H9 (cell line): ENCODE data around the gene ST6GALNAC5. TPM values are rescaled to one million over a fixed set of nuclear protein-coding genes. Genes with fewer than 3 reads are reported as not detected.

ENCODE experiments used
- DNase-seq: peaks from one replicate; pipeline ENCODE4 v3.0.0-alpha.2; 2017
- H2AFZ ChIP-seq: one replicate; pipeline ENCODE4 v1.6.1; 2013; ENCODE audit warnings: mild to moderate bottlenecking, low read length, control low read depth, moderate library complexity
- H2AK5ac ChIP-seq: 2 replicates; pipeline ENCODE4 v1.6.1; 2013; ENCODE audit warnings: low read length, control low read depth, mixed read lengths; ENCODE audit not compliant: insufficient read length
- H2BK120ac ChIP-seq: one replicate; pipeline ENCODE4 v1.6.1; 2013; ENCODE audit warnings: low read depth, mild to moderate bottlenecking, low read length, control low read depth, inconsistent platforms; ENCODE audit not compliant: poor library complexity, severe bottlenecking
- H2BK12ac ChIP-seq: 2 replicates; pipeline ENCODE4 v1.6.1; 2013; ENCODE audit warnings: low read length, control low read depth, mixed read lengths, low read depth; ENCODE audit not compliant: insufficient read length
- H2BK15ac ChIP-seq: 2 replicates; pipeline ENCODE4 v1.6.1; 2013; ENCODE audit warnings: low read depth, low read length, control low read depth
- H2BK20ac ChIP-seq: one replicate; pipeline ENCODE4 v1.6.1; 2013; ENCODE audit warnings: low read depth, mild to moderate bottlenecking, low read length, control low read depth, inconsistent platforms; ENCODE audit not compliant: poor library complexity, severe bottlenecking
- H2BK5ac ChIP-seq: 2 replicates; pipeline ENCODE4 v1.6.1; 2013; ENCODE audit warnings: low read length, control low read depth, mixed read lengths; ENCODE audit not compliant: insufficient read length
- H3K14ac ChIP-seq: 2 replicates; pipeline ENCODE4 v1.6.1; 2013; ENCODE audit warnings: low read length, control low read depth; ENCODE audit not compliant: insufficient read depth
- H3K18ac ChIP-seq: 2 replicates; pipeline ENCODE4 v1.6.1; 2013; ENCODE audit warnings: low read depth, mild to moderate bottlenecking, mixed read lengths, low read length, control low read depth; ENCODE audit not compliant: insufficient read length
- H3K23ac ChIP-seq: 2 replicates; pipeline ENCODE4 v1.6.1; 2013; ENCODE audit warnings: low read length, control low read depth, mixed read lengths, low read depth; ENCODE audit not compliant: insufficient read length
- H3K23me2 ChIP-seq: 2 replicates; pipeline ENCODE4 v1.6.1; 2013; ENCODE audit warnings: low read depth, mild to moderate bottlenecking, mixed read lengths, low read length, control low read depth; ENCODE audit not compliant: insufficient read length, poor library complexity, severe bottlenecking
- H3K27ac ChIP-seq: 2 replicates; pipeline ENCODE4 v1.5.1; 2013; ENCODE audit warnings: low read length, control low read depth, mixed read lengths, low read depth; ENCODE audit not compliant: insufficient read length
- H3K27me3 ChIP-seq: 2 replicates; pipeline ENCODE4 v1.6.1; 2013; ENCODE audit warnings: low read length, control low read depth, inconsistent platforms; ENCODE audit not compliant: insufficient read depth
- H3K4ac ChIP-seq: 2 replicates; pipeline ENCODE4 v1.6.1; 2013; ENCODE audit warnings: low read depth, mild to moderate bottlenecking, control low read depth, inconsistent platforms, low read length, moderate library complexity
- H3K4me1 ChIP-seq: 2 replicates; pipeline ENCODE4 v1.6.1; 2013; ENCODE audit warnings: low read length, control low read depth, inconsistent platforms; ENCODE audit not compliant: insufficient read depth
- H3K4me2 ChIP-seq: 2 replicates; pipeline ENCODE4 v1.6.1; 2013; ENCODE audit warnings: low read length, control low read depth, mixed read lengths; ENCODE audit not compliant: insufficient read length, insufficient read depth
- H3K56ac ChIP-seq: 2 replicates; pipeline ENCODE4 v1.6.1; 2013; ENCODE audit warnings: low read depth, mild to moderate bottlenecking, mixed read lengths, low read length, control low read depth; ENCODE audit not compliant: insufficient read length
- H3K79me1 ChIP-seq: 2 replicates; pipeline ENCODE4 v1.6.1; 2013; ENCODE audit warnings: low read depth, mild to moderate bottlenecking, moderate library complexity, low read length, control low read depth, inconsistent platforms; ENCODE audit not compliant: insufficient read depth, poor library complexity, severe bottlenecking
- H3K79me2 ChIP-seq: 2 replicates; pipeline ENCODE4 v1.6.1; 2013; ENCODE audit warnings: low read length, control low read depth, inconsistent platforms; ENCODE audit not compliant: insufficient read depth
- H3K9ac ChIP-seq: 2 replicates; pipeline ENCODE4 v1.6.1; 2013; ENCODE audit warnings: low read length, control low read depth, mixed read lengths; ENCODE audit not compliant: insufficient read length; ENCODE audit errors: extremely low read depth
- H3K9me3 ChIP-seq: one replicate; pipeline ENCODE4 v1.6.1; 2013; ENCODE audit warnings: low read depth, low read length, inconsistent platforms; ENCODE audit not compliant: control insufficient read depth
- H3T11ph ChIP-seq: one replicate; pipeline ENCODE4 v1.6.1; 2013; ENCODE audit warnings: mild to moderate bottlenecking, low read length, control low read depth, inconsistent platforms
- H4K20me1 ChIP-seq: one replicate; pipeline ENCODE4 v1.6.1; 2013; ENCODE audit not compliant: control insufficient read depth, insufficient read length, insufficient read depth
- H4K5ac ChIP-seq: 2 replicates; pipeline ENCODE4 v1.6.1; 2013; ENCODE audit warnings: low read depth, mild to moderate bottlenecking, mixed read lengths, low read length, control low read depth; ENCODE audit not compliant: insufficient read length
- H4K8ac ChIP-seq: replicated peaks from 2 replicates; pipeline ENCODE4 v1.6.1; 2013; ENCODE audit warnings: low read length, control low read depth, mixed read lengths, low read depth; ENCODE audit not compliant: insufficient read length
- H4K91ac ChIP-seq: 2 replicates; pipeline ENCODE4 v1.6.1; 2013; ENCODE audit warnings: low read depth, mild to moderate bottlenecking, moderate library complexity, mixed read lengths, low read length, control low read depth; ENCODE audit not compliant: insufficient read length
- H3K27ac Mint-ChIP-seq, 3 experiments: 2 replicates in 2 of 3; 3 replicates in 1 of 3; pipeline ENCODE4 v1.8.0; 2020 to 2021; ENCODE audit warnings: mixed read lengths in 3 of 3, mild to moderate bottlenecking in 1 of 3, moderate library complexity in 1 of 3
- H3K27me3 Mint-ChIP-seq: 2 replicates; pipeline ENCODE4 v1.8.0; 2021; ENCODE audit warnings: low read depth, mild to moderate bottlenecking, moderate library complexity, mixed read lengths
- H3K36me3 Mint-ChIP-seq, 3 experiments: 2 replicates in 2 of 3; 3 replicates in 1 of 3; pipeline ENCODE4 v1.8.0; 2020 to 2021; ENCODE audit warnings: low read depth in 3 of 3, mixed read lengths in 3 of 3; ENCODE audit not compliant: insufficient read depth in 1 of 3
- H3K4me1 Mint-ChIP-seq, 2 experiments: 2 replicates each; pipeline ENCODE4 v1.8.0; 2020; ENCODE audit warnings: mixed read lengths in 2 of 2
- H3K4me3 Mint-ChIP-seq, 2 experiments: 2 replicates in 1 of 2; 3 replicates in 1 of 2; pipeline ENCODE4 v1.8.0; 2020 to 2021; ENCODE audit warnings: mild to moderate bottlenecking in 2 of 2, mixed read lengths in 2 of 2, moderate library complexity in 1 of 2
- H3K9me3 Mint-ChIP-seq, 2 experiments: 2 replicates in 1 of 2; 3 replicates in 1 of 2; pipeline ENCODE4 v1.8.0; 2020; ENCODE audit warnings: mild to moderate bottlenecking in 2 of 2, mixed read lengths in 2 of 2, moderate library complexity in 1 of 2
- WGBS: extraction: QIAGEN DNeasy Blood & Tissue Kit; methylation state at CpG from one replicate; pipeline ENCODE4 v1.1.7; 2013; ENCODE audit warnings: missing lambda C conversion rate, low lambda C conversion rate, mixed read lengths; ENCODE audit not compliant: insufficient read length; ENCODE audit errors: extremely low coverage; 5-methylcytosine and 5-hydroxymethylcytosine counted together
- total RNA-seq: library from RNA; stranded (reverse); gene quantifications from 2 replicates; pipeline ENCODE4 v1.2.1, GENCODE V29; 2021
- TF ChIP-seq, protein P1 (sequence below): fragments of 200-600 bp; sonication (generic); conservative IDR thresholded peaks from 3 replicates; pipeline ENCODE4 v1.8.0; 2021; ENCODE audit warnings: antibody characterized with exemption, mild to moderate bottlenecking

Gene ST6GALNAC5
- total RNA-seq, 1 experiment from 2014 or later, result 3.3 TPM

DNA sequence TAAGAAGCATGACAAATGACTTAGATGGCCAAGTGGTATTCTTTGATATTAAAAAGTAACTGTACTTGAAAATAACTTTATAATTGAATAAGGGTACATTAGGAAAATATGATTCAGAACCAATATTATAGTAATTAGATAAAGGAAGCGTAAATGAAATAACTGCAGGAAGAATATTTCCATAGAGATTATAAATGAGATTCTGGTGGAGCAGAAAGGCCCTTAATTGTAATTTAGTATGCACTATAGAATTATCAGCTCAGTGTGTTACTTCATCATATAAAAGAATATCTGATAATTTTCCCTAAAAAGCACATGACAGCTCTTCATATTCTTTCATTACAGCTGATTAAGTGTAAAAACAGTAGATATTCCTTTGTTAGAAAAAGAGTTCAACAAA lies 180.3 kb downstream of the ST6GALNAC5 start:
- Histone ChIP-seq H3K79me1 (no peaks in the 10 kb centered on the region), H3K27ac (no peak overlapping the region), H4K8ac (no peak overlapping the region), H2BK12ac (no peak overlapping the region), H3K4ac (no peak overlapping the region), H3K27me3 (no peaks in the 10 kb centered on the region), H3T11ph (no peak overlapping the region), H3K23ac (no peak overlapping the region), H3K4me1 (no peaks in the 10 kb centered on the region), H3K23me2 (no peaks in the 10 kb centered on the region), H4K91ac (no peak overlapping the region), H3K9ac (no peak overlapping the region), H2AK5ac (no peak overlapping the region), H3K14ac (no peak overlapping the region), H3K4me2 (no peak overlapping the region), H3K79me2 (no peaks in the 10 kb centered on the region), H2BK5ac (no peak overlapping the region), H4K20me1 (no peaks in the 10 kb centered on the region), H3K18ac (no peak overlapping the region), H3K9me3 (no peaks in the 10 kb centered on the region), H2AFZ (no peak overlapping the region), H4K5ac (no peak overlapping the region), H3K56ac (no peak overlapping the region), H2BK20ac (no peak overlapping the region), H2BK120ac (no peak overlapping the region), H2BK15ac (no peak overlapping the region)
- Mint-ChIP-seq H3K4me1 (no peaks in the 10 kb centered on the region), H3K27ac (no peak overlapping the region), H3K9me3 (no peaks in the 10 kb centered on the region), H3K4me3 (no peak overlapping the region), H3K27me3 (no peaks in the 10 kb centered on the region), H3K36me3 (no peaks in the 10 kb centered on the region)
- TF ChIP-seq, protein P1, sequence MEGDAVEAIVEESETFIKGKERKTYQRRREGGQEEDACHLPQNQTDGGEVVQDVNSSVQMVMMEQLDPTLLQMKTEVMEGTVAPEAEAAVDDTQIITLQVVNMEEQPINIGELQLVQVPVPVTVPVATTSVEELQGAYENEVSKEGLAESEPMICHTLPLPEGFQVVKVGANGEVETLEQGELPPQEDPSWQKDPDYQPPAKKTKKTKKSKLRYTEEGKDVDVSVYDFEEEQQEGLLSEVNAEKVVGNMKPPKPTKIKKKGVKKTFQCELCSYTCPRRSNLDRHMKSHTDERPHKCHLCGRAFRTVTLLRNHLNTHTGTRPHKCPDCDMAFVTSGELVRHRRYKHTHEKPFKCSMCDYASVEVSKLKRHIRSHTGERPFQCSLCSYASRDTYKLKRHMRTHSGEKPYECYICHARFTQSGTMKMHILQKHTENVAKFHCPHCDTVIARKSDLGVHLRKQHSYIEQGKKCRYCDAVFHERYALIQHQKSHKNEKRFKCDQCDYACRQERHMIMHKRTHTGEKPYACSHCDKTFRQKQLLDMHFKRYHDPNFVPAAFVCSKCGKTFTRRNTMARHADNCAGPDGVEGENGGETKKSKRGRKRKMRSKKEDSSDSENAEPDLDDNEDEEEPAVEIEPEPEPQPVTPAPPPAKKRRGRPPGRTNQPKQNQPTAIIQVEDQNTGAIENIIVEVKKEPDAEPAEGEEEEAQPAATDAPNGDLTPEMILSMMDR, result no peak
- no CpG with 5 or more reads among the region's 1 CpG for WGBS
- DNase-seq, result no peak
